HG03025 (cell line): Measurements from ENCODE around the gene ZNF577.

Source experiments
- ATAC-seq: cut with Tn5 transposase; IDR thresholded peaks from one replicate; pipeline ENCODE4 v1.9.1; 2021; ENCODE audit warnings: mild to moderate bottlenecking, moderate library complexity; ENCODE audit not compliant: unreplicated experiment, low FRiP score

The ZNF577 gene

GRCh38 chr19:51882518-51882917, 5.2 kb downstream of the ZNF577 start:
- no peak for ATAC-seq

DNA sequence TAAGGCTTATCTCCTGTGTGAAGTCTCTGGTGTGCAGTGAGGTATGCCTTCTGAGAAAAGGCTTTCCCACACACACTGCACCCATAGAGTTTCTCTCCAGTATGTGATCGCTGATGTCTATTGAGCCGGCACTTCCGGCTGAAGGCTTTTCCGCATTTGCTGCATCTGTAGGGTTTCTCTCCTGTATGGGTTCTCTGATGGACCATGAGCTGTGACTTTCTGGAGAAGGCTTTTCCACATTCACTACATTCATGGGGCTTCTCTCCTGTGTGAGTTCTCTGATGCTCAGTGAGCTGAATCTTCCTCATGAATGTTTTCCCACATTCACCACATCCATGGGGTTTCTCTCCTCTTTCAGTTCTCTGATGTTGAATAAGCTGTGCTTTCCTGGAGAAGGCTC, 14.7 kb downstream of the ZNF577 start:
- ATAC-seq = no peak

- ATAC-seq = no peak
Measured at GRCh38 chr19:51861870-51862622, 25.7 kb downstream of the ZNF577 start.

GRCh38 chr19:51837145-51837544, 50.6 kb downstream of the ZNF577 start:
- ATAC-seq = no peak

GRCh38 chr19:51830274-51830673, 57.5 kb downstream of the ZNF577 start:
- no peak for ATAC-seq

- no peak for ATAC-seq
Measured at GRCh38 chr19:51824281-51825005, 63.3 kb downstream of the ZNF577 start.

DNA sequence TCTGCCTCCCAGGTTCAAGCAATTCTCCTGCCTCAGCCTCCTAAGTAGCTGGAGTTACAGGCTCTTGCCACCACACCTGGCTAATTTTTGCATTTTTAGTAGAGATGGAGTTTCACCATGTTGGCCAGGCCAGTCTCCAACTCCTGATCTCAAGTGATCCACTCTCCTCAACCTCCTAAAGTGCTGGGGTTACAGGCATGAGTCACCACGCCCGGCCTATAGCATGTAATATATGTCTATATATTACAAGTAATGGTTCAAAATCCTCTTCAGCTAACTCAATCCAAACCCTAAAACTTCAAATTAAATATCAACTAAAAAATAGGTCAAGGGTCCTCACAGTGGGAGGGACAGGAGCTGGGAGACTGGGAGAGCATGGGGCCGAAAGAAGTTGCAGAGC, 64.8 kb downstream of the ZNF577 start:
- ATAC-seq = no peak

- no peak for ATAC-seq
Measured at GRCh38 chr19:51822325-51822724, 65.4 kb downstream of the ZNF577 start.

- ATAC-seq = no peak
Measured at GRCh38 chr19:51821921-51822320, 65.8 kb downstream of the ZNF577 start.

DNA sequence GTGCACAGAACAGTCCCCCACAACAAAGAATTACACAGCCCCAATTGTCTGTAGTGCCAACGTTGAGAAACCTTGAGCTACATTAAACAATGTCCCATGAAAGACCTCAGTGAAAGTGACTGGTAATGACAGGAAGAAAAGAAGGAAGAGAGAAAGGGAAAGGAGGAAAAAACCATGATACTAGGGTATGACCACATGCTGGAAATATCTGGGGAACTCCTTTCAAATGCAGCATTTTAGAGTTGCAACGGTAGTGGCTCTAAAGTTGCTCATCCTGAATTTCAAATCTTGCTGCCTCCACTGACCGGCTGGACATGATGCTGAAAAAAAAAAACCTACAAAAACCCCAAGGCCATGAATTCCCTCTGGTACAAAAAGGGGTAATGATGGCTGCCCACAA, 66.3 kb downstream of the ZNF577 start:
- ATAC-seq = no peak
